ENCODE data around the gene LILRB4.

DNA sequence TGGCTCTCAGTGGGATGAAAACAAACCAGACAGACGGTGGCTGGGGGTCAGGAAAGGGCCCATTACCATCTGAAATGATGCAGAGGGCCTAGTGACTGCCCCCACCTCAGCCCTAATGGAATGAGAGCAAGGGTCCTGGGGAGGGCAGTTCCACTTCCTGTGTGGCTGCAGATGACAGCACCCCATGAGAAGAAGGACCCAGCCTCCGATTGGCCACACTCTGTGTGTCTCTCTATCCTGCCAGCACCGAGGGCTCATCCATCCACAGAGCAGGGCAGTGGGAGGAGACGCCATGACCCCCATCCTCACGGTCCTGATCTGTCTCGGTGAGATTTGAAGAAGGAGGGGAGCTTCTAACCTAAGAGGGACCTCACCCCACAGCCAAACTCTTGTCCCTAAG lies 32.0 kb upstream of the LILRB4 start:
- TF ChIP-seq CTCF (IDR thresholded peaks at IDR 0.05; ENCODE audit: insufficient read depth, low read length, poor library complexity, severe bottlenecking) (no peak), EZH2phosphoT487 (conservative IDR thresholded peaks at IDR 0.05; ENCODE audit: low read length) (no peak)
